SK-N-SH treated with all-trans-retinoic acid at 6 μM for 48 hours (cell line): ENCODE measurements around the gene PLET1.

Experiments used
- PATZ1 ChIP-seq: fragments of 250-450 bp; sonication (Bioruptor Pico); IDR thresholded peaks from 2 replicates; pipeline ENCODE4 v1.8.0; 2020; ENCODE audit warnings: mild to moderate bottlenecking, moderate library complexity, borderline replicate concordance
- SNAI2 ChIP-seq: fragments of 250-450 bp; sonication (Bioruptor Pico); IDR thresholded peaks from 2 replicates; pipeline ENCODE4 v1.5.0; 2020; ENCODE audit warnings: mild to moderate bottlenecking, moderate library complexity

DNA sequence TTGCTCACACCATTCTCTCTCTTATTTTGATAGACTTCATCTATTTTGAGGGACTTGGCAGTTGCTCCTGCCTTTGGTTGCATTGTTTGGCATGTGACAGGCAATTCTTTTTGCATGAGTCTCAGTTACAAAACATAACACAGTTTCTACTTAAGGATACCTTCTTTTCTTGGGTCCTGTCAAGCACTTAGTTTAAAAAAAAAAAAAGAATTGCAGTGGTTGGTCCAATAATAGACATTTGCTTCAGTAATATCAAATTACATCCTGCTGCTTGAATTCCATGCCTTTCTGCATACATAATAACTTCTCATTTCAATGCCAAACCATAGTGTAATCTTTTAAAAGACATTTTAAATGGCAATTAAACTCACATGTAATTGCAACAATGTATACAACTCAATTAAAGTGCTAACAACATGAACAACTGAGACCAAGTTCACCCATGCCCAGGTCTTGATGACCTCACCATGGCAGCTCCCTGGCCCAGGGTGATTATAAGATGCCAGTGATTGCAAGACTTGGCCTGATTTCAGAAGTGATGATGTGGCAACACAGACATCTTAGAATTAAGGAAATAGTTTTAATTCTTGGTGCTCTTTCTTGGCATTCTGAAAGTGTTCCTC lies 32.2 kb upstream of the PLET1 start:
- TF ChIP-seq SNAI2 = no peak
- no peak for TF ChIP-seq PATZ1 (CRISPR knock-in tag)
